ENCODE results near the gene TAF3.
A peak's percentile ranks its signal among the peaks of the same experiment; 100 is the strongest.

TAF3 gene

GRCh38 chr10:7813481-7813880, 4.8 kb upstream of the TAF3 start:
- no peak for DNase-seq

- DNase-seq, result no peak
These were observed 729 bp upstream of the TAF3 start for GRCh38 chr10:7817576-7817975.

GRCh38 chr10:7817984-7818294, 366 bp upstream of the TAF3 start:
- no peak for DNase-seq

- DNase-seq, result peak; percentile 2
These were observed 786 bp downstream of the TAF3 start for GRCh38 chr10:7819121-7819460.

- DNase-seq, result no peak
These were observed 5.9 kb downstream of the TAF3 start for GRCh38 chr10:7824251-7824650.

- no peak for DNase-seq
These were observed 8.7 kb downstream of the TAF3 start for GRCh38 chr10:7826971-7827370.

- no peak for DNase-seq
These were observed 11.1 kb downstream of the TAF3 start for GRCh38 chr10:7829289-7829834.

- no peak for DNase-seq
These were observed 13.8 kb downstream of the TAF3 start for GRCh38 chr10:7832060-7832459.

GRCh38 chr10:7833210-7833609, 14.9 kb downstream of the TAF3 start:
- DNase-seq, result no peak

GRCh38 chr10:7834262-7834661, 16.0 kb downstream of the TAF3 start:
- DNase-seq, result no peak

- no peak for DNase-seq
These were observed 18.3 kb downstream of the TAF3 start for GRCh38 chr10:7836571-7836970.

GRCh38 chr10:7846591-7846990, 28.3 kb downstream of the TAF3 start:
- no peak for DNase-seq

- DNase-seq, result no peak
These were observed 35.0 kb downstream of the TAF3 start for GRCh38 chr10:7853226-7853842.

GRCh38 chr10:7853890-7854289, 35.6 kb downstream of the TAF3 start:
- no peak for DNase-seq

- no peak for DNase-seq
These were observed 36.9 kb downstream of the TAF3 start for GRCh38 chr10:7855205-7855604.

- no peak for DNase-seq
These were observed 38.4 kb downstream of the TAF3 start for GRCh38 chr10:7856678-7857077.

- DNase-seq, result no peak
These were observed 39.0 kb downstream of the TAF3 start for GRCh38 chr10:7857262-7857661.

GRCh38 chr10:7861509-7862120, 43.3 kb downstream of the TAF3 start:
- no peak for DNase-seq

GRCh38 chr10:7862121-7862514, 43.8 kb downstream of the TAF3 start:
- no peak for DNase-seq

GRCh38 chr10:7866176-7866575, 47.9 kb downstream of the TAF3 start:
- no peak for DNase-seq

- no peak for DNase-seq
These were observed 53.7 kb downstream of the TAF3 start for GRCh38 chr10:7872041-7872442.

- no peak for DNase-seq
These were observed 56.6 kb downstream of the TAF3 start for GRCh38 chr10:7874864-7875263.

GRCh38 chr10:7876541-7877127, 58.3 kb downstream of the TAF3 start:
- no peak for DNase-seq

- no peak for DNase-seq
These were observed 62.8 kb downstream of the TAF3 start for GRCh38 chr10:7881119-7881518.

GRCh38 chr10:7886056-7886455, 67.8 kb downstream of the TAF3 start:
- DNase-seq, result no peak
